ENCODE measurements around the gene KCNK4. TPM values are rescaled to one million over a fixed set of nuclear protein-coding genes. Genes with fewer than 3 reads are reported as not detected.
"Not testable (repeated sequence)": the region's sequence is repeated elsewhere in the genome, so short reads cannot be mapped to it uniquely, and the experiment has no call there.

The KCNK4 gene
- total and polyA plus RNA-seq, 8 donors = 0.11 to 0.14 TPM; not detected in 6

DNA sequence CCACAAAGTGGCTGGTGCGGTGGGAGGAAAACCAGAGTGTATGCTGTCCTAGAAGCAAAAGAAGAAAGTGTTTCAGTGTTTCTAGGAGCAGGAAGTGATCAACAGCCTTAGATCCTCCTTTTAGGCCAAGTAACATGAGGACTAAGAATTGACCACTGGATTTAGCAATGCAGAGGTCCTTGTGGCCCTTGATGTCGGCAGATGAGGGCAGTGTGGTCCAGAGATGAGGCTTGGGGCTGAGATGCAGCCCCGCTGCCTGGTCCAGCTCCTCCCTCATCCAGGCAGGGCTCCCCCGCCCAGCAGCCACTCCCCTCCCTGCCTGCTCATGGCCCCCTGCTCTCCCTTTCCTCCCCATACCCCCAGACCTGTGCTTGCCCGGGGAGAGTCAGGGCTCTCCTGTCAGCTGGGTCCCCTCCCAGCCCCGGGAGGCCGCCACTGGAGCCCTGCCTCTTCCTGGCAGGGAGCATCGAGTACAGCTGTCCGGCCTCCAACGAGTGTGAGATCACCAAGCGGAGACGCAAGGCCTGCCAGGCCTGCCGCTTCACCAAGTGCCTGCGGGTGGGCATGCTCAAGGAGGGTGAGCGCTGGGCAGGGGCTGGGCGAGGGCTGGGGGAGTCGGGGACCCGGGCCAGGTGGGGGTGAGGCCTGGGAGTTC is 22.5 kb downstream of the KCNK4 start:
- Histone ChIP-seq H3K27ac (peak overlapping the region; percentile 7 to 37), H3K4me1 (peaks cover 0 to 30% of the 10 kb centered on the region in 2 donors), H3K9me3 (no peaks in the 10 kb centered on the region), H3K4me3 (no peak overlapping the region), H3K36me3 (peaks cover 0 to 59% of the 10 kb centered on the region in 2 donors), H3K27me3 (no peaks in the 10 kb centered on the region)
- peak in 2 of 4 donors; percentile 42 to 78 for DNase-seq
- intact Hi-C loops (cut with DNase I) = no loop called here
- no peak for ATAC-seq
- TF ChIP-seq, protein P1, sequence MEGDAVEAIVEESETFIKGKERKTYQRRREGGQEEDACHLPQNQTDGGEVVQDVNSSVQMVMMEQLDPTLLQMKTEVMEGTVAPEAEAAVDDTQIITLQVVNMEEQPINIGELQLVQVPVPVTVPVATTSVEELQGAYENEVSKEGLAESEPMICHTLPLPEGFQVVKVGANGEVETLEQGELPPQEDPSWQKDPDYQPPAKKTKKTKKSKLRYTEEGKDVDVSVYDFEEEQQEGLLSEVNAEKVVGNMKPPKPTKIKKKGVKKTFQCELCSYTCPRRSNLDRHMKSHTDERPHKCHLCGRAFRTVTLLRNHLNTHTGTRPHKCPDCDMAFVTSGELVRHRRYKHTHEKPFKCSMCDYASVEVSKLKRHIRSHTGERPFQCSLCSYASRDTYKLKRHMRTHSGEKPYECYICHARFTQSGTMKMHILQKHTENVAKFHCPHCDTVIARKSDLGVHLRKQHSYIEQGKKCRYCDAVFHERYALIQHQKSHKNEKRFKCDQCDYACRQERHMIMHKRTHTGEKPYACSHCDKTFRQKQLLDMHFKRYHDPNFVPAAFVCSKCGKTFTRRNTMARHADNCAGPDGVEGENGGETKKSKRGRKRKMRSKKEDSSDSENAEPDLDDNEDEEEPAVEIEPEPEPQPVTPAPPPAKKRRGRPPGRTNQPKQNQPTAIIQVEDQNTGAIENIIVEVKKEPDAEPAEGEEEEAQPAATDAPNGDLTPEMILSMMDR (IDR thresholded peaks at IDR 0.05) = no peak

DNA sequence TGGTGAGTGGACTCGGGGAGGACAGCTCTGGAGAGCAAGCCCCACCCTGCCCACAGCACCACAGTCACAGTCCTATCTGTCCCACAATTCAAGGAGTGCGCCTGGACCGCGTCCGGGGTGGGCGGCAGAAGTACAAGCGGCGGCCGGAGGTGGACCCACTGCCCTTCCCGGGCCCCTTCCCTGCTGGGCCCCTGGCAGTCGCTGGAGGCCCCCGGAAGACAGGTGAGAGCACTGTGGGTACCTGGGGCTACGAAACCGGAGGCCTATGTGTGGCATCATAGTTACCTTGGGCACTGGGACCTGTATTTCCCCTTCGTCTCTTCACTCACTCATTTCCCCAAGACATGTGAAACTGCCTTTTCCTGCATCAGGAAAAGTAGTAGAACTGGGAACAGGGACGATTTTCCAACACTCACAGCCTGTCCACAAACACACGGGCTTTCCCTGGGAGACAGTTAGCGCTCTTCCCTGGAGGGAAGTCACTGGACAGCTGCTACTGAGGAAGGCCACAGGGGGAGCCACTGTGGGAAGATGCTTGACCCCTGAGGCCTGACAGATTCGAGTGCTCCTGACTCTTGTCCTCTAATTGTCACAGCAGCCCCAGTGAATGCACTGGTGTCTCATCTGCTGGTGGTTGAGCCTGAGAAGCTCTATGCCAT is 23.2 kb downstream of the KCNK4 start:
- H3K4me3 ChIP-seq = no peak overlapping the region
- peaks cover 5 to 37% of the 10 kb centered on the region in 2 donors for H3K4me1 ChIP-seq
- H3K36me3 ChIP-seq = peaks cover 0 to 53% of the 10 kb centered on the region in 2 donors
- ATAC-seq (no peak), DNase-seq (no peak)
- no peaks in the 10 kb centered on the region for H3K27me3 ChIP-seq
- intact Hi-C loops (cut with DNase I) = no loop called here
- peak overlapping the region in 1 of 2 donors; percentile 37 for H3K27ac ChIP-seq
- H3K9me3 ChIP-seq = no peaks in the 10 kb centered on the region
- TF ChIP-seq, protein P1 (IDR thresholded peaks at IDR 0.05) = no peak

DNA sequence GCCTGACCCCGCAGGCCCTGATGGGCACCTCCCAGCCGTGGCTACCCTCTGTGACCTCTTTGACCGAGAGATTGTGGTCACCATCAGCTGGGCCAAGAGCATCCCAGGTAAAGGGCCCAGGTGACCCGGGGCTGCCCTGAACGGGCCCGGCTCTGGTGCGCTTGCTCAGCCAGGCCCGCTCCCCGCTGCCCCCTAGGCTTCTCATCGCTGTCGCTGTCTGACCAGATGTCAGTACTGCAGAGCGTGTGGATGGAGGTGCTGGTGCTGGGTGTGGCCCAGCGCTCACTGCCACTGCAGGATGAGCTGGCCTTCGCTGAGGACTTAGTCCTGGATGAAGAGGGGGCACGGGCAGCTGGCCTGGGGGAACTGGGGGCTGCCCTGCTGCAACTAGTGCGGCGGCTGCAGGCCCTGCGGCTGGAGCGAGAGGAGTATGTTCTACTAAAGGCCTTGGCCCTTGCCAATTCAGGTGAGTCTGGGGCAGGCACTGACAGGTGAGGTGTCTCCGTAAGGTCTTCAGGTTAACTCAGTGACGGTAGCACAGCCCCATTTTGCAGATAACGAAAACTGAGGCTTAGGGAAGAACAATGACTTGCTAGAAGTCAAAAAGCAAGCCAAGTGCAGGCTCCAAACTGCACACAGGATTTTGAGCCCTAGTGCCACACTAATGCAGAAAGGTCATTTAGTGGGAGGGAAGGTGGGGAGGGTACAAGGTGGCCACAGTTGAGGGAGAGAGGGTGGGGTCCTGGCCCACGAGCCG is 23.9 kb downstream of the KCNK4 start:
- Histone ChIP-seq H3K36me3 (peaks cover 0 to 53% of the 10 kb centered on the region in 2 donors), H3K4me1 (peaks cover 5 to 41% of the 10 kb centered on the region in 2 donors), H3K27me3 (no peaks in the 10 kb centered on the region), H3K4me3 (no peak overlapping the region), H3K9me3 (no peaks in the 10 kb centered on the region), H3K27ac (no peak overlapping the region)
- intact Hi-C loops (cut with DNase I) = no loop called here
- TF ChIP-seq, protein P1 (IDR thresholded peaks at IDR 0.05) = no peak
- no peak for DNase-seq
- ATAC-seq = no peak

DNA sequence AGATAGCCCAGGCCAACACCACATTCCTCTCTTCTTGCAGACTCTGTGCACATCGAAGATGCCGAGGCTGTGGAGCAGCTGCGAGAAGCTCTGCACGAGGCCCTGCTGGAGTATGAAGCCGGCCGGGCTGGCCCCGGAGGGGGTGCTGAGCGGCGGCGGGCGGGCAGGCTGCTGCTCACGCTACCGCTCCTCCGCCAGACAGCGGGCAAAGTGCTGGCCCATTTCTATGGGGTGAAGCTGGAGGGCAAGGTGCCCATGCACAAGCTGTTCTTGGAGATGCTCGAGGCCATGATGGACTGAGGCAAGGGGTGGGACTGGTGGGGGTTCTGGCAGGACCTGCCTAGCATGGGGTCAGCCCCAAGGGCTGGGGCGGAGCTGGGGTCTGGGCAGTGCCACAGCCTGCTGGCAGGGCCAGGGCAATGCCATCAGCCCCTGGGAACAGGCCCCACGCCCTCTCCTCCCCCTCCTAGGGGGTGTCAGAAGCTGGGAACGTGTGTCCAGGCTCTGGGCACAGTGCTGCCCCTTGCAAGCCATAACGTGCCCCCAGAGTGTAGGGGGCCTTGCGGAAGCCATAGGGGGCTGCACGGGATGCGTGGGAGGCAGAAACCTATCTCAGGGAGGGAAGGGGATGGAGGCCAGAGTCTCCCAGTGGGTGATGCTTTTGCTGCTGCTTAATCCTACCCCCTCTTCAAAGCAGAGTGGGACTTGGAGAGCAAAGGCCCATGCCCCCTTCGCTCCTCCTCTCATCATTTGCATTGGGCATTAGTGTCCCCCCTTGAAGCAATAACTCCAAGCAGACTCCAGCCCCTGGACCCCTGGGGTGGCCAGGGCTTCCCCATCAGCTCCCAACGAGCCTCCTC is 24.8 kb downstream of the KCNK4 start:
- H3K9me3 ChIP-seq; H3K27me3 ChIP-seq; ATAC-seq; intact Hi-C loops (cut with DNase I); DNase-seq: not testable (repeated sequence)
- H3K4me1 ChIP-seq = peaks cover 5 to 45% of the 10 kb centered on the region in 2 donors
- peak overlapping the region in 1 of 2 donors; percentile 71 for H3K4me3 ChIP-seq
- H3K36me3 ChIP-seq = peaks cover 0 to 53% of the 10 kb centered on the region in 2 donors
- H3K27ac ChIP-seq = peak overlapping the region in 1 of 2 donors; percentile 99

DNA sequence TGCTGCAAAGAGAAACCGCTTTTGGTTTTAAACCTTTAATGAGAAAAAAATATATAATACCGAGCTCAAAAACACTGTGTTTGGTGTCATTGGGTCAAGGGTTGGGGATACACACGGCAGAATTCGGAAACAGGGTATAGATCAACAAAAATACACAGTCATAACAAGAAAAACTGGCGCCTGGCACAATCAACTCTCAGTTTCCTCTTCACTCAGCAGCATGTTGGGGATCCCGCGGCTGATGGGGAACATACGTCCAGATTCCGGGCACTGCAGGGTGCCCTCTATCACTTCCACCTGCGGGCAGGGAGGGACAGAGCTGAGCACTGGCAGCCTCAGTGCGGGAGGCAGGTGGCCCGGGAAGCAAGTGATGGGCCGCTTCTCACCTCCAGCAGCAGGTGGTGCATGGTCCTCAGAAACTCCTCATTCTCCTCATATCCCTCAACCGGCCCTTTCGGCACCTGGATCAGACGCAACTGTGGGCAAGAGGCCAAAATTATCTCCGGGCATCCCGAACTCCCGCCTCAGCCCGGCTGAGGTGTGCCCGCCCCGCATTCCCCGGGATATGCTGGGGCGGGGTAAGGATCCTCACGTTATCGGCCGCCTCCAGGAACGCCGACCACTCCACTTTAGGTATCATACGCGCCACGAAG is 25.7 kb downstream of the KCNK4 start:
- no peaks in the 10 kb centered on the region for H3K9me3 ChIP-seq
- H3K27ac ChIP-seq = peak overlapping the region; percentile 98 to 99
- TF ChIP-seq, protein P1 (IDR thresholded peaks at IDR 0.05) = no peak
- ATAC-seq (no peak), DNase-seq (no peak)
- H3K36me3 ChIP-seq = peaks cover 0 to 52% of the 10 kb centered on the region in 2 donors
- intact Hi-C loops (cut with DNase I) = no loop called here
- peak overlapping the region; percentile 71 to 85 for H3K4me3 ChIP-seq
- no peaks in the 10 kb centered on the region for H3K27me3 ChIP-seq
- H3K4me1 ChIP-seq = peaks cover 5 to 46% of the 10 kb centered on the region in 2 donors
